Nephron progenitor cell (in vitro differentiated cells): Measurements from ENCODE around the gene SPTBN4.
"Not testable (repeated sequence)": the region's sequence is repeated elsewhere in the genome, so short reads cannot be mapped to it uniquely, and the experiment has no call there.

Experiments
- DNase-seq: peaks from one replicate; pipeline ENCODE4 v3.0.0; 2021
- H3K27ac Mint-ChIP-seq: 2 replicates; pipeline ENCODE4 v1.8.0; 2021; ENCODE audit warnings: mild to moderate bottlenecking, moderate library complexity, mixed read lengths
- H3K27me3 Mint-ChIP-seq: 2 replicates; pipeline ENCODE4 v1.8.0; 2021; ENCODE audit warnings: mild to moderate bottlenecking, low read depth, mixed read lengths; ENCODE audit not compliant: poor library complexity
- H3K36me3 Mint-ChIP-seq: 2 replicates; pipeline ENCODE4 v1.8.0; 2021; ENCODE audit warnings: low read depth, mixed read lengths
- H3K4me1 Mint-ChIP-seq: 2 replicates; pipeline ENCODE4 v1.8.0; 2021; ENCODE audit warnings: mixed read lengths
- H3K4me3 Mint-ChIP-seq: 2 replicates; pipeline ENCODE4 v1.8.0; 2021; ENCODE audit warnings: mild to moderate bottlenecking, moderate library complexity, mixed read lengths
- H3K9me3 Mint-ChIP-seq: 2 replicates; pipeline ENCODE4 v1.8.0; 2021; ENCODE audit warnings: mild to moderate bottlenecking, moderate library complexity, mixed read lengths
- TF ChIP-seq, protein P1 (sequence below): fragments of 200-600 bp; sonication (generic); IDR thresholded peaks from 2 replicates; pipeline ENCODE4 v1.5.0; 2021; ENCODE audit warnings: antibody characterized with exemption

SPTBN4 gene

DNA sequence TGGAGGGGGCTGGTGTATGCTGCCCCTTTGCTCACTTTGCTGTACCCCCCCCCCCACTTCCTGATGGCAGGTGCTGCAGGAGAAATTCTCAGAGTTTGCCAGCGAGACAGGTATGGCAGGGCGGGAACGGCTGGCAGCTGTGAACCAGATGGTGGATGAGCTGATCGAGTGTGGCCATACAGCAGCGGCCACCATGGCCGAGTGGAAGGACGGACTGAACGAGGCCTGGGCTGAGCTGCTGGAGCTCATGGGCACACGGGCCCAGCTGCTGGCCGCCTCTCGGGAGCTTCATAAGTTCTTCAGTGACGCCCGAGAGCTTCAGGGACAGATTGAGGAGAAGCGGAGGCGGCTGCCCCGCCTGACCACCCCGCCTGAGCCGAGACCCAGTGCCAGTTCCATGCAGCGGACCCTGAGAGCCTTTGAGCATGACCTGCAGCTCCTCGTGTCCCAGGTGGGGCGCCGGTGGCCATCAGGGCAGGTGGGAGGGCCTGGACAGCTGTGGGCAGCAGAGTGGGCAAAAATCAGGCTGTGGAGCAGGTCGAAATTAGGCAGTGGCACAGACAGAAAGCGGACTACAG is 90.2 kb downstream of the SPTBN4 start:
- no peak for DNase-seq
- Mint-ChIP-seq H3K36me3 (no peaks in the 10 kb centered on the region), H3K9me3 (no peaks in the 10 kb centered on the region), H3K4me3 (no peak overlapping the region), H3K4me1 (no peaks in the 10 kb centered on the region), H3K27ac (no peak overlapping the region), H3K27me3 (peaks cover 89% of the 10 kb centered on the region)
- TF ChIP-seq, protein P1, sequence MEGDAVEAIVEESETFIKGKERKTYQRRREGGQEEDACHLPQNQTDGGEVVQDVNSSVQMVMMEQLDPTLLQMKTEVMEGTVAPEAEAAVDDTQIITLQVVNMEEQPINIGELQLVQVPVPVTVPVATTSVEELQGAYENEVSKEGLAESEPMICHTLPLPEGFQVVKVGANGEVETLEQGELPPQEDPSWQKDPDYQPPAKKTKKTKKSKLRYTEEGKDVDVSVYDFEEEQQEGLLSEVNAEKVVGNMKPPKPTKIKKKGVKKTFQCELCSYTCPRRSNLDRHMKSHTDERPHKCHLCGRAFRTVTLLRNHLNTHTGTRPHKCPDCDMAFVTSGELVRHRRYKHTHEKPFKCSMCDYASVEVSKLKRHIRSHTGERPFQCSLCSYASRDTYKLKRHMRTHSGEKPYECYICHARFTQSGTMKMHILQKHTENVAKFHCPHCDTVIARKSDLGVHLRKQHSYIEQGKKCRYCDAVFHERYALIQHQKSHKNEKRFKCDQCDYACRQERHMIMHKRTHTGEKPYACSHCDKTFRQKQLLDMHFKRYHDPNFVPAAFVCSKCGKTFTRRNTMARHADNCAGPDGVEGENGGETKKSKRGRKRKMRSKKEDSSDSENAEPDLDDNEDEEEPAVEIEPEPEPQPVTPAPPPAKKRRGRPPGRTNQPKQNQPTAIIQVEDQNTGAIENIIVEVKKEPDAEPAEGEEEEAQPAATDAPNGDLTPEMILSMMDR: no peak

DNA sequence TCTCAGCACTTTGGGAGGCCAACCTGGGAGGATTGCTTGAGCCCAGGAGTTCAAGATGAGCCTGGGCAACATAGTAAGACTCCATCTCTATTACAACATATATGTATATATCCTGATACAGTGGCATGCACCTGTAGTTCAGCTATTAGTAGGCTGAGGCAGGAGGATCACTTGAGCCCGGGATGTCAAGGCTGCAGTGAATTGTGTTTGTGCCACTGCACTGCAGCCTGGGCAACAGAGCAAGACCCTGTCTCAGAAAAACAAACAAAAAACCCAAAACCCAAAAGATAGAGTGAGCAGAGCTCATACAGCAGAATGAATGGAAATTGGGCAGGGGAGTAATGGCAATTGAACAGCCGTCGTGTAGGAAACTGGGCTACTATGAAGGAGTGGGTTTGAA is 92.6 kb downstream of the SPTBN4 start:
- no peaks in the 10 kb centered on the region for H3K9me3 Mint-ChIP-seq
- H3K4me1 Mint-ChIP-seq: no peaks in the 10 kb centered on the region
- no peak for DNase-seq
- TF ChIP-seq, protein P1: no peak
- H3K36me3 Mint-ChIP-seq: no peaks in the 10 kb centered on the region
- no peak overlapping the region for H3K27ac Mint-ChIP-seq
- no peak overlapping the region for H3K4me3 Mint-ChIP-seq
- peaks cover 91% of the 10 kb centered on the region for H3K27me3 Mint-ChIP-seq

DNA sequence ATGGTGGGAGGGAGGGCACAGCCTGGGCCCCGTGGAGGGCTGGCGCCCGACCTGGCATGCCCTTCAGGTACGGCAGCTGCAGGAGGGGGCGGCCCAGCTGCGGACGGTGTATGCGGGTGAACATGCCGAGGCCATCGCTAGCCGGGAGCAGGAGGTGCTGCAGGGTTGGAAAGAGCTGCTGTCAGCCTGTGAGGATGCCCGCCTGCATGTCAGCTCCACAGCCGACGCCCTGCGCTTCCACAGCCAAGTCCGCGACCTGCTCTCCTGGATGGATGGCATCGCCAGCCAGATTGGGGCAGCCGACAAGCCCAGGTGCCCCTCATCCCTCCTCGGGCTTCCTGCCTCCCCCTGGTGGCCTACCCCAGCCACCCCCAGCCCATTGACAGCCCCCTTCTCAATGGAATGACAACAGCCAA is 93.3 kb downstream of the SPTBN4 start:
- no peak for DNase-seq
- H3K36me3 Mint-ChIP-seq: no peaks in the 10 kb centered on the region
- no peak overlapping the region for H3K4me3 Mint-ChIP-seq
- peaks cover 91% of the 10 kb centered on the region for H3K27me3 Mint-ChIP-seq
- no peak overlapping the region for H3K27ac Mint-ChIP-seq
- no peaks in the 10 kb centered on the region for H3K4me1 Mint-ChIP-seq
- TF ChIP-seq, protein P1: no peak
- H3K9me3 Mint-ChIP-seq: no peaks in the 10 kb centered on the region

DNA sequence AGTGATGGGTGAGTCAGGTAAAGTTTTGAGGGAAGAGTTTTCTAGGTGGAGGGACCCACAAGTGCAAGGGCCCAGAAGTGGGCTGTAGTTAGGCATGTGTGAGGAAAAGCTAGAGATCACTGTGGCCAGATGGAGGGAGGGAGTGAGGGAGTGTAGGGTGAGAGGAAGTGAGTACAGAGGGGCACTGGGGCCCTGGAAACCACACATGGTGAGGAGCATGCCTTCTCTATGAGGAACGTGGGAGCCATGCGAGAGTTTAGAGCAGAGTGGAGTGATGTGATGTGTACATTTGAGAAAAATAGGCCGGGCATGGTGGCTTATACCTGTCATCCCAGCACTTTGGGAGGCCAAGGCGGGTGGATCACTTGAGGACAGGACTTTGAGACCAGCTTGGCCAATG is 95.1 kb downstream of the SPTBN4 start:
- Mint-ChIP-seq H3K27me3 (peaks cover 91% of the 10 kb centered on the region), H3K4me1 (no peaks in the 10 kb centered on the region), H3K9me3 (peaks cover 3% of the 10 kb centered on the region), H3K27ac (no peak overlapping the region), H3K4me3 (no peak overlapping the region), H3K36me3 (no peaks in the 10 kb centered on the region)
- DNase-seq: no peak
- TF ChIP-seq, protein P1: no peak

DNA sequence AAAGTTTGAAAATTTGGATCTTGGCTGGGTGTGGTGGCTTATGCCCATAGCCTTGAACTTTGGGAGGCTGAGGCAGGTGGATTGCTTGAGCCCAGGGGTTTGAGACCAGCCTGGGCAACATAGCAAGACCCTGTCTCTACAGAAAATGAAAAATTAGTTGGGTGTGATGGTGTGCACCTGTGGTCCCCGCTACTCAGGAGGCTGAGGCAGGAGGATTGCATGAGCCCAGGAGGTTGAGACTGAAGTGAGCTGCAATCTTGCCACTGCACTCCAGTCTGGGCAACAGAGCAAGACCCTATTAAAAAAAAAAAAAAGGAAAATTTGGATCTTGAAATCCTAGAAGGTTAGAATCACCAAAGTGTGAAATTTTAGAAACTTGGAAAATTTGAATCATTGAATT is 97.7 kb downstream of the SPTBN4 start:
- not testable (repeated sequence) for H3K9me3 Mint-ChIP-seq, H3K27ac Mint-ChIP-seq
- H3K27me3 Mint-ChIP-seq: peaks cover 94% of the 10 kb centered on the region

DNA sequence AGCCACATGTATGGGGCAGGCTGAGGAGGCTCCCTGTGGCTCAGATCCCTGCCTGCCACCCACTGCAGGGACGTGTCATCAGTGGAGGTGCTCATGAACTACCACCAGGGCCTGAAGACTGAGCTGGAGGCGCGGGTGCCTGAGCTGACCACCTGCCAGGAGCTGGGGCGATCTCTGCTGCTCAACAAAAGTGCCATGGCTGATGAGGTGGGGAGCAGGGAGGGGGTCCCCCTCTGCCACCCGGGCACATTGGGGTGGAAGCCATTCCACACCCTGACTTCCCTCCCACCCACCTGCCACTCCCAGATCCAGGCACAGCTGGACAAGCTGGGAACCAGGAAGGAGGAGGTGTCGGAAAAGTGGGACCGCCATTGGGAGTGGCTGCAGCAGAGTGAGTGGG is 98.6 kb downstream of the SPTBN4 start:
- Mint-ChIP-seq H3K36me3 (no peaks in the 10 kb centered on the region), H3K27me3 (peaks cover 98% of the 10 kb centered on the region), H3K27ac (no peak overlapping the region), H3K4me3 (no peak overlapping the region), H3K4me1 (peaks cover 6% of the 10 kb centered on the region), H3K9me3 (peaks cover 3% of the 10 kb centered on the region)
- TF ChIP-seq, protein P1: no peak
- DNase-seq: no peak

More for the DNA sequence above, 97.7 kb downstream of the SPTBN4 start:
- H3K4me1 Mint-ChIP-seq, DNase-seq, H3K4me3 Mint-ChIP-seq, H3K36me3 Mint-ChIP-seq: not testable (repeated sequence)
